ENCODE results near the gene DAZAP2. TPM values are rescaled to one million over a fixed set of nuclear protein-coding genes. Genes with fewer than 3 reads are reported as not detected.

The DAZAP2 gene
- total RNA-seq, 2 experiments from 2014 or later, result 131 to 137 TPM

GRCh38 chr12:51227962-51228361, 10.7 kb upstream of the DAZAP2 start:
- H3K4me1 ChIP-seq (ENCODE audit: insufficient read depth, low read length, poor library complexity, severe bottlenecking), result no peaks in the 10 kb centered on the region
- no peak overlapping the region for H3K4me3 ChIP-seq (ENCODE audit: low read depth, low read length, poor library complexity, severe bottlenecking)
- TF ChIP-seq CTCF (conservative IDR thresholded peaks at IDR 0.05; ENCODE audit: low read length) (no peak), EZH2phosphoT487 (IDR thresholded peaks at IDR 0.05; ENCODE audit: borderline replicate concordance, low read depth, low read length) (no peak)
- no peaks in the 10 kb centered on the region for H3K9me3 ChIP-seq (ENCODE audit: low read length)
- ChIA-PET CTCF (ENCODE audit: unreplicated experiment) (no interaction called here), POLR2A (interaction anchor here (1.6 kb wide), 1 partner anchor 11 kb away, joined by 6 read pairs; the partner anchor contains the start of gene DAZAP2)
- DNase-seq (ENCODE audit: low spot score), result no peak
- H3K9me2 ChIP-seq (ENCODE audit: insufficient read depth, low read length), result no peaks in the 10 kb centered on the region
- H3K27ac ChIP-seq (ENCODE audit: low read depth, low read length, poor library complexity, severe bottlenecking), result no peak overlapping the region
- no peaks in the 10 kb centered on the region for H3K79me2 ChIP-seq (ENCODE audit: insufficient read depth, low read depth, low read length)
- no peak overlapping the region for H2AFZ ChIP-seq (ENCODE audit: low read length)
- intact Hi-C loops (cut with micrococcal nuclease; ENCODE audit: unreplicated experiment), result no loop called here
- BruUV-seq (replicated peaks), result no TSS peak
- H3K4me2 ChIP-seq (ENCODE audit: low read length), result no peak overlapping the region
- no peaks in the 10 kb centered on the region for H4K20me1 ChIP-seq (ENCODE audit: insufficient read depth, low read length)
- H3K36me3 ChIP-seq (ENCODE audit: insufficient read depth, low read length), result no peaks in the 10 kb centered on the region

- H2AFZ ChIP-seq (ENCODE audit: low read length), result no peak overlapping the region
- no peak overlapping the region for H3K27ac ChIP-seq (ENCODE audit: low read depth, low read length, poor library complexity, severe bottlenecking)
- BruUV-seq (replicated peaks), result no TSS peak
- no peak for DNase-seq (ENCODE audit: low spot score)
- ChIA-PET CTCF (ENCODE audit: unreplicated experiment) (interaction anchor here (0.5 kb wide), 1 partner anchor 220 kb away, joined by 3 read pairs; no protein-coding TSS in a partner anchor), POLR2A (interaction anchor here (0.6 to 1.6 kb wide), 2 partner anchors 10 to 342 kb away, joined by 3 to 6 read pairs; partner anchors contain the start of gene DAZAP2)
- no peak for TF ChIP-seq EZH2phosphoT487 (IDR thresholded peaks at IDR 0.05; ENCODE audit: borderline replicate concordance, low read depth, low read length)
- TF ChIP-seq CTCF (conservative IDR thresholded peaks at IDR 0.05; ENCODE audit: low read length), result no peak
- no peaks in the 10 kb centered on the region for H3K79me2 ChIP-seq (ENCODE audit: insufficient read depth, low read depth, low read length)
- no peaks in the 10 kb centered on the region for H3K9me3 ChIP-seq (ENCODE audit: low read length)
- H3K36me3 ChIP-seq (ENCODE audit: insufficient read depth, low read length), result no peaks in the 10 kb centered on the region
- no peak overlapping the region for H3K4me3 ChIP-seq (ENCODE audit: low read depth, low read length, poor library complexity, severe bottlenecking)
- no peaks in the 10 kb centered on the region for H3K4me1 ChIP-seq (ENCODE audit: insufficient read depth, low read length, poor library complexity, severe bottlenecking)
- no peaks in the 10 kb centered on the region for H3K9me2 ChIP-seq (ENCODE audit: insufficient read depth, low read length)
- H3K4me2 ChIP-seq (ENCODE audit: low read length), result no peak overlapping the region
- intact Hi-C loops (cut with micrococcal nuclease; ENCODE audit: unreplicated experiment), result no loop called here
- H4K20me1 ChIP-seq (ENCODE audit: insufficient read depth, low read length), result no peaks in the 10 kb centered on the region
These were observed 9.4 kb upstream of the DAZAP2 start for GRCh38 chr12:51229116-51229809.

GRCh38 chr12:51232642-51233041, 6.0 kb upstream of the DAZAP2 start:
- CTCF ChIA-PET (ENCODE audit: unreplicated experiment), result no interaction called here
- no peak overlapping the region for H3K4me2 ChIP-seq (ENCODE audit: low read length)
- no peak overlapping the region for H3K27ac ChIP-seq (ENCODE audit: low read depth, low read length, poor library complexity, severe bottlenecking)
- no peaks in the 10 kb centered on the region for H3K79me2 ChIP-seq (ENCODE audit: insufficient read depth, low read depth, low read length)
- DNase-seq (ENCODE audit: low spot score), result no peak
- no peaks in the 10 kb centered on the region for H3K9me3 ChIP-seq (ENCODE audit: low read length)
- H2AFZ ChIP-seq (ENCODE audit: low read length), result no peak overlapping the region
- BruUV-seq (replicated peaks), result no TSS peak
- no peaks in the 10 kb centered on the region for H4K20me1 ChIP-seq (ENCODE audit: insufficient read depth, low read length)
- intact Hi-C loops (cut with micrococcal nuclease; ENCODE audit: unreplicated experiment), result loop anchor here (10.0 kb wide), 1 partner anchor 468 kb away; the partner anchor contains the start of gene ATF1
- TF ChIP-seq EZH2phosphoT487 (IDR thresholded peaks at IDR 0.05; ENCODE audit: borderline replicate concordance, low read depth, low read length) (no peak), CTCF (conservative IDR thresholded peaks at IDR 0.05; ENCODE audit: low read length) (no peak)
- H3K36me3 ChIP-seq (ENCODE audit: insufficient read depth, low read length), result no peaks in the 10 kb centered on the region
- no peaks in the 10 kb centered on the region for H3K9me2 ChIP-seq (ENCODE audit: insufficient read depth, low read length)
- H3K4me1 ChIP-seq (ENCODE audit: insufficient read depth, low read length, poor library complexity, severe bottlenecking), result peaks cover under 1% of the 10 kb centered on the region
- POLR2A ChIA-PET, result interaction anchor here (0.7 kb wide), 2 partner anchors 45 to 58 kb away, joined by 3 to 4 read pairs; no protein-coding TSS in a partner anchor
- no peak overlapping the region for H3K4me3 ChIP-seq (ENCODE audit: low read depth, low read length, poor library complexity, severe bottlenecking)

Data from OCI-LY7 (cell line).